Embryonic facial prominence (tissue), 1 donor: ENCODE data around the gene IL1RL1.
"Not testable (repeated sequence)": the region's sequence is repeated elsewhere in the genome, so short reads cannot be mapped to it uniquely, and the experiment has no call there.

Experiments
- DNase-seq: peaks from one replicate; pipeline ENCODE4 v3.0.0-alpha.2; 2016; ENCODE audit errors: extremely low spot score

IL1RL1 gene

DNA sequence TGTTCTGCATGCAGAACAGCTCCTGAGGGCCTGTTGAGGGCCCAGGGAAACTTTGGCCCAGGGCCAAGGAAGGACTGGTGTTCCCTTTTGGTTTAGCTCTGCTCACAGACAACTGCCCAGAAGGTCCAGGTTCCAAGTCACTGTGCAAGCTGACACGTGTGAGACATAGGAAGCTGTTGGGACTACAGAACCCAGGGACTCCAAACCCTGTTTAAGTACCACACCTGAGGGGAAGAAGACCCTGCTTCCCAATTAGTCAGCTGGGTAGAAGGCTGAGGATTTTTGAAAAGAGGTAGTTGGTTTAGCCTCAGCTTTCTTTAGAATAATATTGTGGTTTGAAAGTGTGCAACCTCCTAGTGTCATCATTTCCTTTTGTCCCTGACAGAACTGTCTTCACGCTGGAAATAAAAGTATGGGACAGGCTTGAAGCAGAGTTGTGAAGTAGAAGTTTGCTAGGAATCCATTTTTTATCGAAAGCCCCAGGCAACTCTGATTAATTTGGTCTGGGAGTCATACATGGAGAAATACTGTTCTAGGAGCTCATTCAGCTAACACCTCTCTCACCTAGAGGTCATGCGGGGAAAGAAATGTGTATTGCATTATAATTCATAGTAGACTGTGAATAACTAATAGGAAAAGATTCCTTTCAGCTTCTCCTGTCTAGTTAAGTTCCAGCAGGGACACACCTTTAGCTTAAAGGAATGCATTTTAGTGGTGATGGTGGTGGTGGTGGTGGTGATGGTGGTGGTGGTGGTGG lies 19.9 kb upstream of the IL1RL1 start:
- DNase-seq: no peak

DNA sequence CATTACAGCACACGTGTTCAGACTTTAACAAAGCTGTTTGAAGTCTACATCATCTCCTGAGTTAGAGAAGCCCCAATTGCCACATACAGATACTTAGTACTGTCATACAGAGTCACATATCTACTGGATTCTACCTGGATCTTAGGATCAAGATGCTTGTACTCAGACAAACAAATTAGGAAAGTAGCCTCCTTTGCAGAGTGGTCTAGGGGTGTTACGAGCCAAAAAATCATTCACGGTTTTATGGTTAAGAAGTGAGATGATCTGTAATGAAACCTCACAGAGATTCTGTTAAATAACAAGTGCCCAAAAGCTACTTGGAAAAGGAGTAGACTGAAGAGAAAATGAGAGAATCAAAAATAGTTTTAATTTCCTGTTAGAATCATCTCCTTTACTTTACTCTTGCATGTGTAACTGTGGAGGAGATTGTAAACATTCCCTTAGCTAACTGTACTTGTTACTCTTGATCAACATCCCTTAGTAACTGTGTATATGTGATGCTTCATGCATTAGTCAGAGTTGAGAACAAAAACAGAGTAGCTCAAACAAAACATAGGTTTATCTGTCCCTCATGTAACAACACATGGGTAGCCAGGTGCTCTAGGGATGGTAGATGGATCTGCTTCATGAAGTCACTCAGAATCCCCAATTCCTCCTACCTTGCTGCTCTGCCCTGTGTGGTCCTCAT lies 16.4 kb upstream of the IL1RL1 start:
- no peak for DNase-seq

DNA sequence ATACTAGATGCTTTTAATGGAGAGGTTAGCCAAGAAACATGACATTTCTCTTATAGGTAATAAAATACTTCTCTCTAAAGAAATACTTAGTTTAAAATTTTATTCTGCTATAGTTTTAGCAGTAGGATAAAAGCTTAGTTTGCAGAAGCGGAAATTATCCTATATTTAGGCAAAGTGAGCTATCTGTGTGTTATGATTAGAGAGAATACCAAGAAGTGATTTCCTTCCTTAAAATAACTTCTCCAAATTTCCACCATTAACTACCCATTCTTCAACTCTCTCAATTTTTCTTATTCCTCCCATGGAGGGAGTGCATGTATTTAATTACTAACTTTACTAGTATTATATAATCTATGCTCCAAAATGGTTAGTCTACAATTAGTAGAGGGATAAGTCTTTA lies 15.8 kb upstream of the IL1RL1 start:
- no peak for DNase-seq

DNA sequence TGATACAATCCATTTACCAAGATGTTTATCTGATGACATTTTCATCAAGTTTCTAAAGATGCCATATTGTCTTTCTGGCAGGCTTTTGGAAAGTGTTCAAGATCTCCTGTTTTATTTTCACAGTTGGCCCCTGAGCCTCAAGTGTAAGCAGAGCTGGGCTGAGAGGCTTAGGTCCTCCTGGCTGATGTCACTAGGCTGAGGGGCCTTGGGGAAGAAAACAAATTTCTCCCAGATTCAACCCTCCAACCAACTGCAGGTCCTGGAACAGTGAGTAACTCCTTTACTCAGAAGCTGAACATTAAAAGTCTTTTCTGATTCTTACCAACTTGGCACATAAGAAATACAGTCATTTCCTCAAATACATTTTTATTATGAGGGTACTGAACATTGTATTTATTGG lies 14.9 kb upstream of the IL1RL1 start:
- DNase-seq: no peak

DNA sequence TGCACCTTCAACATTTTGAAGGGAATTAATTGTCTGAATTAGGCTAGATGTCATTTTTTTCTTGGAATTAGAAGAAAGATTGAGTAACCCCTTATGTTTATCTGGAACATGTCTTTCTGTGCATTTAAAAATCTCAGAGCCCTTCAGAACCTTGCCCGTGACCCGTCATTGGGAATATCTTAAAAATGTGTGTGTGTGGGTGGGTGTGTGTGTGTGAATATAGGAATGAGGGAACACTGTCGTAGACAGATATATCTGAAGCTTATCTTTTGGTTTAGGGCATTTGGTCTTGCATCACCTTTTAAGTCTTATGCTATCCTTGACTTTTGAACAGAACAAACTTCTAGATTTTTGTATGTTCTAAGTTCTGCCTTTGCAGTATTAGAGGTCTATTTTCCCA lies 13.5 kb upstream of the IL1RL1 start:
- DNase-seq: no peak

DNA sequence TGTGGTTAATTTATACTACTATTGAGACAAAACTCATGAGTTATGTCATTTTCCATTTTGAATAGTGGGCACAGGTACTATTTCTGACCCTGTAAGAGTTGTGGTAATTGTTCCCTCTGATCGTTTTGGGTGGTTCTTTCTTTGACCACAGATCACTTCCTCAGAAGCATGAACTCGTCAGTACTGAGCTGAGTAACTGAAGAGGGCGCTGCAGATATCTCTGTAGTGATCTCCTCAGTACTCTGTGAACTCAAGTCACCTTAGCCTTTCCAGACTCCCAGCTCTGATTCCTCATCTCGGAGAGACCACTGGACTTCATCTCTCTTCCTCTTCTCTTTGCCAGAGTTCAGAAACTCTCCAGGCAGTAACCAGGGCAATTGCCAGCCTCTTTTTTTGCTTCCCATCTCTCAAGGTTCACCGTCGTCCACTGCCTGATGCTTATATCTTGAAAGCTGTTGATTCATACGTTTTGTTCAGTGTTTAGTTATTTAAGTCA lies 9.4 kb upstream of the IL1RL1 start:
- no peak for DNase-seq

DNA sequence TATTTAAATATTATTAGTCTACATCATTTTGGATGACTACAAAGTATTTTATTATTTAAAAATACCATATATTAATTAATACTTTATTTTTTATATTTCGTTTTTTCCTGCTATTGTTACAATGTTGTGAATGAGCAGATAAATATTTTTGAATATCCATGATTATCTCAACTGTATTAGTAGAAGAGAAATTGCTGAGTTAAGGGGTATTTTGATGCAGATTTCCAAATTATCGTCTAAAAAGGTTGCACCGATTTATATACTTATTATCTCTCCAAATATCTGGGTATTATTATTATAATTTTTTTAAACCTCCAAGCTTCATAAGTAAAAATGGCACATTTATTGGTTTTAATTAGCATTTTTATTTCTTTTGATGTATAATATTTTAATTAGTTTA lies 8.9 kb upstream of the IL1RL1 start:
- no peak for DNase-seq

DNA sequence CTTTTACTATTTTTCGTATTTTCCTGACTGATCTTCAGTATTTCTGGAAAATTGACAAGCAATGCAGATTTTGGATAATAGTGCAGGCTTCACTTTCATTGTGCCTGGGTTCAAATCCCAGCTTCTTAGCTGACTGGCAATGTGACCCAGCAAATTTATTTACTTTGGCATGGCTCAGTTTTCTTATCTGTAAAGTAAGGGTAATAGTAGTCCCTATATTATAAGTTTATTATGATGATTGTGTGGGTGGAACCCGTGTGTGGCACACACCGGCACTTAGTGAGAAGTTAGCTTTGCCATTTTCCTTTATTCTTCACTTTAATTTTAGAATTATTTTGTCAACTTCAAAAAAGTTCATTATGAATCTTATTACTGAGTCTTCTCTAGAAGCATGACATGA lies 7.8 kb upstream of the IL1RL1 start:
- DNase-seq: no peak

DNA sequence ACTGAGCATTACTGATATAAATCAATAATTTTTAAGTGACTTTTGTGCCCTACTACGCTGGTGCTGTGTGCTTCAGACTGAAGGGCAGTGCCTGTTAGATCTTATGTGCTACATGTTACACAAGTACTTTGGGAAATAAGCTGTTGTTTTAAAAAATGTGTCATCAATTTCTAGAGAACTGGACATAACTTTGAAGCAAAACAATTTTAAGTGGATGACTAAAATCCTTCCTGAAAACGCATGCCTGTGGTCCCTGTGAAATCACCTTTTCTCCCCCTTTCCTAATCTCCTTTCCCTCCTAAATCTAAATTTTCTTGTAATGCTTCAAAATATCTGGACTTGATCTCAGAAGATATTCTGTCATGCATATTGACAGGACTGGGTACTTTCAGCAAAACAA lies 7.1 kb upstream of the IL1RL1 start:
- DNase-seq: no peak

DNA sequence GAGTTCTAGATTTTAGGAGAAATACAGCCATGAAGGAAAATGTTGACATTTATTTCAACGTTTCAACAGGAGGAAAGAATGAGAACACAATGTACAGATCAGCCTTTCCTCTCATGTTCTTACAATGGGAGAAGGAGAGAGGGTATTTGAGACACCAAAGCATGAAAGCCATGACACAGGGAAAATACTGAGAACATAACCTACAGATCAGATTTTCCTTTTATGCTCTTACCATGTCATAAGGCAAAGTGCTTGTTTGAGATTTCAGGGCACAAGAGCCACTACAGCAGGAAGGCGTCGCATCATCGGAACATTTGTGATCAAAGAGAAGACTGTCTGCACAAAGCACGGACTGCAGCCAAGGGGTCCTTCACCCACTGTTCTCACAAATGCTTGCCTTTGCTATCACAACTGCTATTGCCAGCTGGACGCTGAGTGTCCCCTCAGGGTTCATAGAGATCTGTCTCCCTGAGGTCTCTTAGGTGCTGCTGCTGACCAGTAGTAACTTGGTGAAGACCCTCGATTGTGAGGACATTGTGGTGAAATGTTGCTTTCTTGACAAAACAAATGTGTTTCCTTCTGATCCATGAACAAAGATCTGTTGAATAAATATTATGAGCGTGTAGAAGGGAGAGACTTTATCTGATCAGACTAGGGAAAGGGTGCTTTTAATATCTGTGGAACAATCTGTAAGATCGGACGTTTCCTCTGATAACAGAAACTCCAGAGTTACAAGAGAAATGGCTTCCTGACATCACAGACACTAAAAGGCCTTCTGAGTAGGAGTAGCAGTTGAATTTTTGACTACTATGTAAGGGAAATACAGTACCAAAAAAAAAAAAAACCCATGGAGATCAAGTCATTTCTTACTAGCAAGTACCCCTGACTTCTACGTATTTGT lies 6.4 kb upstream of the IL1RL1 start:
- DNase-seq: no peak

DNA sequence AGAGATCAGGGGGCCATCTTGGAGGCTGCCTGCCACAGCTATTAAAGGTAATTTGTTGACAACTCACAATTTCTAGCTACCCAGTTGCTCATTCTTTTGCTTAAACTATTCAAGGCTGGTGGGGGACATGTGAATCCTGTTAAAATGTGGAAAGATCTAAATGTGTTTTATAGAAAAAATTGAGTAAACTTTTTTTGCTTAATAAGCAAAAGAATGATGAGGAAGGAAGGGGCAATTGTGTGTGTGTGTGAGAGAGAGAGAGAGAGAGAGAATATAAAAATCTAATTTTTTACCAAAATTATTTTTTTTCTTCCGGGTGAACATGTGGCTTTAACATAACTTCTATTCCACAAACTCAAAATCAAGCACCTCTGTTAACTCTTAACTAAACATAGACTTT lies 5.2 kb upstream of the IL1RL1 start:
- no peak for DNase-seq

DNA sequence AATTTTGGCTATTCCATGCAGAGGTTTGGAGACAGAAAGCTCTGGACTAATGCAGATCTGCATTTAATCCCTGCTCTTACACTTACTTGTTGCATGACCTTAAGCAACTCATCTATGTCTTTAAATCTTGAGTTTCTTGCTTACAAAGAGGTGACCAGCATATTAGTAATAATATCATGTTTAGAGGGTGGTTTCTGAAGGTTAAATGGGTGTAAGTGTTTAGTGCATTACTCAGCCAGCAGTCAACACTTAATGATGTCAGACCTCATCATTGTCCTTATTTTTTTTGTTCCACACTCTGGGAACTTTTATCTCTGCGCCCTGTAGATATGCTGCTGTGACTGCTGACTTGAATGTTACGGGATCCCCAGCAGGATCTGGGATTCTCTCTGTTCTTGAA lies 1.7 kb downstream of the IL1RL1 start:
- no peak for DNase-seq

DNA sequence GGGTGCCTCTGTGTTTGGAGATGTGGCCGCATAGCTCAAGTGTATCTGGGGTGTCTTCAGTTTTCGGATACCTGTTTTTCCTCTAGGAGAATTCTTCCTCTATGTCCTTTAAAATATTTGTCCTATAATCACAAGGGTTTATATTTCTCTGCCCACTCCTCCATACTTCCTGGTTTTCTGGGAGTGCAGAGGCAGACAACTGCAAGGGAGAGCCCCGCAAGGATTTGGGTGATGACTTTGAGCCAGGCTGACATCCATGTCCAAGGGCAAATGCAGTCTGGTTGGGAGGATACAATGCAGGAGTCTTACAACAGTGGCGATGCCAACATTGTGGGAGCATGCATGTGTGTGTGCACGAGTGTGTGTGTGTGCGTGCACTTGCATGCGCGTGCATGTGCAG lies 2.1 kb downstream of the IL1RL1 start:
- no peak for DNase-seq

DNA sequence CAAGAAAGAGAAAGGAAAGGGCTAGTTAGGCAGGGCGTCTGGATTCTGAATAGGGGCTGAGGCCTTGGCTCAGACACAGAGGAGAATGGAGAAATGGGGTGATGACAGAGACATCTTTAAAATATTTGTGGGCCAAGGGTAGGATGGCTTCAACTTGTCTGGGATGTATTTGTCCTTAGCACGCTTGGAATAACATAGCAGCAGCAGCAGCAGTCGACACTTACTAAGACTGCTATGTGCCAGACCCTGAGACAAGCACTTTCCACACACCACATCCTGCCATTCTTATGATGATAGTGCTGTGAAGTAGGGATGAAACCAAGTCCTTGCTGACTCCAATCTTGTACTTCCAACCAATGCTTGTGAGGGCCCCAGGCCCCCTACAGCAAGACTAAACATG lies 2.6 kb downstream of the IL1RL1 start:
- no peak for DNase-seq

DNA sequence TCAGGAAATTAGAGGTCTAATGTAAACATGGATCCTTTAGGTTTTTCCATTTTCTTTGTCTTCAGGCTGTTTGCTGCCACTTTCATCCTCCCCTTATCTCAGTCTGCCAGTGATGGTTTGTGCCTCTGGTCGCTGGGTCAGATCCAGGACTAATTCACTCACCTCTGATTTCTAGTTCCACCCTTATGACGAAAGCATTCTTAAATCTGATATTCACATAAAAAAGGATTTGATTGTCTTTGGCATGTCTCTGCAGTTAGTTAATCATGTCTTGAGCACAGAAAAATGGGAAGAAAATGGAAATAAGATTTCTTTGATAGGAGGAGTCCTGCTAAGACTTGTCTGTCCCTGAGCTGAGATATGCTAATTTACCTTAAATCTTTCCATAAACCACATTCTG lies 4.6 kb downstream of the IL1RL1 start:
- DNase-seq: no peak

DNA sequence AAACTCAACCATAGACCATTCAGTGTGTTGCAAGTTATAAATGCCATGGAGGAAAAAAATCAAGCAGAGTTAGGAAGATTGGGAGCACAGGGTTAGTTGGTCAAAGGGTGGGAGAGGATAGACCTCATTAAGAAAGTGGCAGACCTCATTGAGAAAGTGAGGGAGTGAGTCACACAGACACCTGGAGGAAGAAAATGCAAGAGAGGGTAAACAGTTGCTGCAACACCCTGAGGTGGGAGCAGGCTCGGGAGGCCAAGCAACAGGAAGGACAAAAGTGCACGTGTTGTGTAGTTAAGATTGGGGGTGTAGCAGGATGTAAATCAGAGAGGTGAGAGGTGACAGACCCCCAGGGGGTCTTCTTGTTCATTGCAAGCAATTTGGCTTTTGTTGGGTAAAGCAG lies 6.4 kb downstream of the IL1RL1 start:
- DNase-seq: no peak

DNA sequence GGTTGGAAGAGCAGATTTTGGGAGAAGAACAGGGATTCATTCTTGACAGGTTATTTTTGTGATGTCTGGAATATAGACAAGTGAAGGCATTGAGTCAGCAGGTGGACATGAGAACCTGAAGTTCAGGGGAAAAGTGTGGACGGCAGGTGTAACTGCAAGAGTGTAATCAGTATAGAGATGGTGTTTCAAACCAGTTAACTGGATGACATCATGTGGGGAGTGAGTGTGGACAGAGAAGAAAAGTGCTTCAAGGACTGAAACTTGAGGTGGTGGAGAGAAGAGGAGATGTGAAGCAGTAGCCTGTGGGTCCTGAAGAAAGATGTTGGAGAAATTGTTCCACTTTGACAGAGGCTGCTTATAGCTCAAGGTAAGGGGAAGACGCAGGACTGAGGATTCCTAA lies 7.1 kb downstream of the IL1RL1 start:
- no peak for DNase-seq

DNA sequence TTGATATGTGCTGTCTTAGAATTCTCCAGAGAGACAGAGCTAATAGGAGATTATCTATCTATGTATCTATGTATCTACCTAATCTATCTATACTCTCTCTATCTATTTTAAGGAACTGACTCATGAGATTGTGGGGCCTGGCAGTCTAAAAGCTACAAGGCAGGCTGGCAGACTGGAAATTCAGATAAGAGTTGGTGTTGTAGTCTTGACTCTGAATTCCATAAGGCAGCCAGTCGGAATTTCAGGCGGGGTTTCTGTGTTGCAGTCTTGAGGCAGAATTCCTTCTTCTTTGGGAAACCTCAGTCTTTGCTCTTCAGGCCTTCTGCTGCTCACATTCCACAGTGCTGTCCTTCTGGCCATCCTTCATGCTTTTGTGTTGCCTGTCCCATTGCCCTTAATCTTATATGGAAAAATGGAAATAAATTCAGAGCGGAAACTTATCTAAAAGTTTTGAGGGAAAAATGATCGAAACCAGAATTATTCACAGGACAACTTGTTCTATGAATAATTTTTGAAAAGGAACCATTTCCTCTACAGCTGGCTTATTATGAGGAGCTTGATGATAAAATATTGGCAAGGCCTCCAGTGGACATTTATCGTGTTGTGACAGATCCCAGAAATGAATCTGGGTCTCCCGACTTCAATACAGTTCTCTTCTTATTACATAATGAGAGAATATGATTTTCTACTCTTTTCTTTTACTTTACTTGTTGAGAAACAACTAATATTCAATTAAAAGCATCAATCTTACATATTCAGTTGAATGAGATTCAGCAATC lies 10.8 kb downstream of the IL1RL1 start:
- DNase-seq: no peak

DNA sequence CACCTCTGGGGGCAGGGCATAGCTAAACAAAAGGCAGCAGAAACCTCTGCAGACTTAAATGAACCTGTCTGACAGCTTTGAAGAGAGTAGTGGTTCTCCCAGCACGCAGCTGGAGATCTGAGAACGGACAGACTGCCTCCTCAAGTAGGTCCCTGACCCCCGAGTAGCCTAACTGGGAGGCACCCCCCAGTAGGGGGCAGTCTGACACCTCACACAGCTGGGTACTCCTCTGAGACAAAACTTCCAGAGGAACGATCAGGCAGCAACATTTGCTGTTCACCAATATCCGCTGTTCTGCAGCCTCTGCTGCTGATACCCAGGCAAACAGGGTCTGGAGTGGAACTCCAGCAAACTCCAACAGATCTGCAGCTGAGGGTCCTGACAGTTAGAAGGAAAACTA lies 13.6 kb downstream of the IL1RL1 start:
- DNase-seq: not testable (repeated sequence)

DNA sequence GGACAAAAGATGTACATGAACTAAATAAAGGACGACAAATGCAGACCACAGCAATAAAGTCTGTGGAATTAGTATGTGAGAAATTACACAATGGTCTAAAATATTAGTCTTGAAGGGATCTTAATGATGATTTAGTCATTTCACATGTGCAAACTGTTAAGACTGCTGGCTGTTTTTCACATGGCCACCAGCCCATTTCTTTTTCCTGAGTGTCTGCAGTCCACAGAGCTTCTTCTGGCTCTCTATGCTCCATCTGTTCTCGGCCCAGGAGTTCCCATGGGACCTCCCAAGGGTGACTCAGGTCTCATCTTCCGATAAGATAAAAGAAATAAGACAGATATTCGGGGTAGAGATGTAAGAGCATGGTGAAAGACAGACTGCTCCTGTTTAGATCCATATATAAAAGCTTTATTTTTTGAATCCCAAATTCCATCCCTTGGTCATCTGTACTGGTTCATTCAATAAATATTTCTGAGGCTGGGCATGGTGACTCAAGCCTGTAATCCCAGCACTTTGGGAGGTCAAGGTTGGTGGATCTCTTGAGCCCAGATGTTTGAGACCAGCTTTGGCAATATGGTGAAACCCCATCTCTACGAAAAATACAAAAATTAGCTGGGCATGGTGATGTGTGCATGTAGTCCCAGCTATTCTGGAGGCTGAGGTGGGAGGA lies 20.1 kb downstream of the IL1RL1 start:
- no peak for DNase-seq

DNA sequence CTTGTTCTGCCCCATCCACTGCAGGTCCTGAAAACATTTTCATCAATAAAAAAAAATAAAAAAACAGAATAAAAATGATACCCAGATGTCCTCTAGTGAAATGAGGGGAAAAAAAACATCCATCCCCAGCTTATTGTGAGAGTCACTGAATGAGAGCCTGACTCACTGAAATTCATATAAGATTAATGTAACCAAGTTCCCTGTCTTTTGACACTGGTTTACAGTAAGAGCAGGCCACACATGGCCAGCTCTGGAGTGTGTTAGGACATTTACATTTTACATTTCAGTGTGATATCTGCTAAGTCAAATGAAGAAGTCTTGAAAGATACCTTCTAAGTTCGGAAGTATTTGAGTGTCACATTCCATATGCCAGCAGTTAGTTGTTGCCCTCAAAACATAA lies 23.1 kb downstream of the IL1RL1 start:
- DNase-seq: no peak
